HG03280 (cell line): ENCODE results near the gene PRKAA1.

Experiments
- ATAC-seq: cut with Tn5 transposase; IDR thresholded peaks from one replicate; pipeline ENCODE4 v1.9.1; 2021; ENCODE audit warnings: mild to moderate bottlenecking, moderate library complexity; ENCODE audit not compliant: unreplicated experiment

Gene PRKAA1

GRCh38 chr5:40798012-40798800 is at the start of gene PRKAA1:
PRKAA1 (minus strand) TSS chr5:40798374; CDS start chr5:40798189, 185 bp downstream.
- ATAC-seq, result peak; percentile 99

GRCh38 chr5:40847525-40847924 is 49.4 kb upstream of the PRKAA1 start:
- no peak for ATAC-seq

- ATAC-seq, result no peak
Observed at GRCh38 chr5:40846371-40846770, 48.2 kb upstream of the PRKAA1 start.

GRCh38 chr5:40844565-40844964 is 46.4 kb upstream of the PRKAA1 start:
- ATAC-seq, result no peak

GRCh38 chr5:40842351-40842750 is 44.2 kb upstream of the PRKAA1 start:
- no peak for ATAC-seq

GRCh38 chr5:40841068-40841805 is 43.1 kb upstream of the PRKAA1 start, which contains the start of gene CARD6:
CARD6 (plus strand) TSS chr5:40841367; CDS start chr5:40841383, 16 bp downstream.
- ATAC-seq, result peak; percentile 45

- ATAC-seq, result no peak
Observed at GRCh38 chr5:40838086-40838485, 39.9 kb upstream of the PRKAA1 start.

GRCh38 chr5:40834849-40835787 is 36.9 kb upstream of the PRKAA1 start, which contains the start of gene RPL37:
RPL37 (minus strand) TSS chr5:40835222; CDS start chr5:40835185, 37 bp downstream.
- ATAC-seq, result peak; percentile 98

GRCh38 chr5:40834391-40834848 is 36.2 kb upstream of the PRKAA1 start:
- no peak for ATAC-seq

GRCh38 chr5:40833712-40834229 is 35.6 kb upstream of the PRKAA1 start:
- ATAC-seq, result no peak

- ATAC-seq, result no peak
Observed at GRCh38 chr5:40832345-40832744, 34.2 kb upstream of the PRKAA1 start.

GRCh38 chr5:40831346-40832210 is 33.4 kb upstream of the PRKAA1 start:
- ATAC-seq, result no peak

GRCh38 chr5:40829748-40830533 is 31.8 kb upstream of the PRKAA1 start:
- no peak for ATAC-seq

- no peak for ATAC-seq
Observed at GRCh38 chr5:40828690-40829661, 30.8 kb upstream of the PRKAA1 start.

- no peak for ATAC-seq
Observed at GRCh38 chr5:40828021-40828631, 30.0 kb upstream of the PRKAA1 start.

GRCh38 chr5:40827188-40827977 is 29.2 kb upstream of the PRKAA1 start:
- no peak for ATAC-seq
